Neural cell (in vitro differentiated cells): ENCODE data around the gene TNNT2.

Experiments used
- CTCF ChIP-seq: fragments of 450-650 bp; IDR thresholded peaks from 2 replicates; pipeline ENCODE4 v1.5.1; 2014; ENCODE audit warnings: antibody characterized with exemption, mild to moderate bottlenecking, moderate library complexity; ENCODE audit not compliant: poor library complexity, severe bottlenecking
- RAD21 ChIP-seq: fragments of 450-650 bp; conservative IDR thresholded peaks from 2 replicates; pipeline ENCODE4 v1.6.1; 2014; ENCODE audit warnings: antibody characterized with exemption, mild to moderate bottlenecking, moderate library complexity

- TF ChIP-seq CTCF (no peak), RAD21 (no peak)
These were observed 46.9 kb downstream of the TNNT2 start for GRCh38 chr1:201330541-201330940.
